Measurements from ENCODE around the gene DNAJC6. TPM values are rescaled to one million over a fixed set of nuclear protein-coding genes. Genes with fewer than 3 reads are reported as not detected.

The DNAJC6 gene
- polyA plus RNA-seq, 2 of the 4 experiments (the other 2 are of a cell fraction), result 3.0 to 5.0 TPM

GRCh38 chr1:65266476-65266875, 42.9 kb upstream of the DNAJC6 start:
- CTCF ChIA-PET, result interaction anchor here (1.2 kb wide), 1 partner anchor 12 kb away, joined by 3 read pairs; no protein-coding TSS in a partner anchor
- TF ChIP-seq ELK1 (IDR thresholded peaks at IDR 0.05; ENCODE audit: low read depth, low read length) (no peak), E2F6 (IDR thresholded peaks at IDR 0.05; ENCODE audit: borderline replicate concordance, low read depth) (no peak), HES2 (IDR thresholded peaks at IDR 0.05) (no peak), CEBPB (IDR thresholded peaks at IDR 0.05) (no peak), HEYL (CRISPR knock-in tag; IDR thresholded peaks at IDR 0.05) (no peak), MYC (IDR thresholded peaks at IDR 0.05; ENCODE audit: borderline replicate concordance, low read length) (no peak), EHMT2 (IDR thresholded peaks at IDR 0.05; ENCODE audit: low read depth) (no peak), FOXS1 (CRISPR knock-in tag; IDR thresholded peaks at IDR 0.05) (no peak), GATA3 (IDR thresholded peaks at IDR 0.05; ENCODE audit: borderline replicate concordance) (no peak)
- no peak overlapping the region for H3K4me3 ChIP-seq
- POLR2A ChIA-PET, result no interaction called here
- H3K4me1 ChIP-seq, result 0 out of 3 replicates have a peak, but pooled peaks cover 8% of the 10 kb centered on the region
- H3K27ac ChIP-seq, result no peak overlapping the region
- WGBS (ENCODE audit: missing lambda C conversion rate), result 95% methylated on average over 1 of the region's 1 CpG
- no peak for ATAC-seq
- H3K4me2 ChIP-seq, result no peak overlapping the region
- no peak for DNase-seq (ENCODE audit: low read depth in 1 of 2, low spot score in 1 of 2)
- FAIRE-seq, result no peak
- H3K9me3 ChIP-seq, result no peaks in the 10 kb centered on the region

- ATAC-seq (no peak), DNase-seq (ENCODE audit: low read depth in 1 of 2, low spot score in 1 of 2) (no peak), FAIRE-seq (no peak)
- Histone ChIP-seq H3K4me1 (0 out of 3 replicates have a peak, but pooled peaks cover 8% of the 10 kb centered on the region), H3K9me3 (no peaks in the 10 kb centered on the region), H3K4me2 (no peak overlapping the region), H3K27ac (no peak overlapping the region), H3K4me3 (no peak overlapping the region)
- ChIA-PET CTCF (interaction anchor here (1.2 kb wide), 1 partner anchor 13 kb away, joined by 3 read pairs; no protein-coding TSS in a partner anchor), POLR2A (no interaction called here)
- TF ChIP-seq ZSCAN20 (CRISPR knock-in tag; IDR thresholded peaks at IDR 0.05), result no peak
- no peak for TF ChIP-seq FOSL2 (IDR thresholded peaks at IDR 0.05)
- no peak for TF ChIP-seq FOSL2 (CRISPR knock-in tag; IDR thresholded peaks at IDR 0.05)
- TF ChIP-seq RAD21 (conservative IDR thresholded peaks at IDR 0.05 in 1 of 2, IDR thresholded peaks at IDR 0.05 in 1 of 2), result no peak
- no peak for TF ChIP-seq PBX3 (IDR thresholded peaks at IDR 0.05)
- TF ChIP-seq MAZ (IDR thresholded peaks at IDR 0.05; ENCODE audit: borderline replicate concordance, low read depth, low read length), result no peak
- TF ChIP-seq ESRRA (IDR thresholded peaks at IDR 0.05; ENCODE audit: borderline replicate concordance, low read length), result no peak
- TF ChIP-seq GATA3 (IDR thresholded peaks at IDR 0.05; ENCODE audit: borderline replicate concordance), result no peak
- WGBS (ENCODE audit: missing lambda C conversion rate), result 96% methylated on average over 4 of the region's 4 CpGs
Observed at GRCh38 chr1:65267271-65267670, 42.1 kb upstream of the DNAJC6 start.

GRCh38 chr1:65267683-65268082, 41.7 kb upstream of the DNAJC6 start:
- DNase-seq (ENCODE audit: low read depth in 1 of 2, low spot score in 1 of 2), result no peak
- Histone ChIP-seq H3K4me2 (no peak overlapping the region), H3K27ac (no peak overlapping the region), H3K9me3 (no peaks in the 10 kb centered on the region), H3K4me1 (0 out of 3 replicates have a peak, but pooled peaks cover 8% of the 10 kb centered on the region), H3K4me3 (no peak overlapping the region)
- ChIA-PET POLR2A (no interaction called here), CTCF (interaction anchor here (0.7 to 1.2 kb wide), 2 partner anchors 14 to 420 kb away, joined by 3 read pairs; no protein-coding TSS in a partner anchor)
- 52% methylated on average over 1 of the region's 1 CpG for WGBS (ENCODE audit: missing lambda C conversion rate)
- ATAC-seq, result no peak
- no peak for FAIRE-seq
- no peak for TF ChIP-seq HMGXB4 (CRISPR knock-in tag; IDR thresholded peaks at IDR 0.05; ENCODE audit: borderline replicate concordance)
- no peak for TF ChIP-seq HES2 (IDR thresholded peaks at IDR 0.05)
- TF ChIP-seq HEYL (CRISPR knock-in tag; IDR thresholded peaks at IDR 0.05), result no peak
- no peak for TF ChIP-seq NR3C1 (IDR thresholded peaks at IDR 0.05)
- TF ChIP-seq ZNF302 (CRISPR knock-in tag; IDR thresholded peaks at IDR 0.05), result no peak
- no peak for TF ChIP-seq REST (IDR thresholded peaks at IDR 0.05)
- TF ChIP-seq ELK1 (IDR thresholded peaks at IDR 0.05; ENCODE audit: low read depth, low read length), result no peak
- TF ChIP-seq EP300 (IDR thresholded peaks at IDR 0.05), result no peak
- no peak for TF ChIP-seq ZSCAN20 (CRISPR knock-in tag; IDR thresholded peaks at IDR 0.05)
- TF ChIP-seq ZFP36 (IDR thresholded peaks at IDR 0.05; ENCODE audit: borderline replicate concordance, partially characterized antibody), result no peak

Measured in A549 (cell line).